Stimulated activated CD8-positive, alpha-beta memory T cell treated with anti-CD3 and anti-CD28 coated beads, Interleukin-2, amount 100 ng/mL, for 48 hours (primary cell): ENCODE data around the gene CDC6.
"Not testable (repeated sequence)": the region's sequence is repeated elsewhere in the genome, so short reads cannot be mapped to it uniquely, and the experiment has no call there.

Source experiments
- DNase-seq, 2 donors: peaks; one replicate each; pipeline ENCODE4 v3.0.0-alpha.2; 2020; ENCODE audit warnings: low read depth in 2 of 2

CDC6 gene

GRCh38 chr17:40286473-40286872, 1.2 kb upstream of the CDC6 start:
- DNase-seq: no peak

- DNase-seq: no peak
These were observed 553 bp upstream of the CDC6 start for GRCh38 chr17:40287159-40287493.

DNA sequence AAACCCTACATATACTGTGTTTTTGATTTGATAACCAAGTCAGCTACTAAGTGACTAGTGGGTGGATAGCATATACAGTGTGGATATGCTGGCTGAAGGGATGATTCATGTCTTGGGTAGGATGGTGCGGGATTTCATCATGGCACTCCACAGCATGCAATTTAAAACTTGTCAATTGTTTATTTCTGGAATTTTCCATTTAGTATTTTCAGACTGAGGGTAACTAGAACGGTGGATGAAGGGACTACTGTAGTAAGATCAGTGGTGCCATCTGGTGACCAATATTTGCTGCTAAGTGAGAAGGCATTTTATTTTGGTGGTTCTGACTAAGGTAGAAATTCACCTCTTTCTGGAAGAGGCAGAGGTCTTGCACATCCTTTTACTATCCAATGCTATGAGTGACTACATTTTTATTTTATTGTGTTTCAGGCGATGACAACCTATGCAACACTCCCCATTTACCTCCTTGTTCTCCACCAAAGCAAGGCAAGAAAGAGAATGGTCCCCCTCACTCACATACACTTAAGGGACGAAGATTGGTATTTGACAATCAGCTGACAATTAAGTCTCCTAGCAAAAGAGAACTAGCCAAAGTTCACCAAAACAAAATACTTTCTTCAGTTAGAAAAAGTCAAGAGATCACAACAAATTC, 3.1 kb downstream of the CDC6 start:
- DNase-seq: no peak

- no peak for DNase-seq
These were observed 3.6 kb downstream of the CDC6 start for GRCh38 chr17:40291281-40291664.

DNA sequence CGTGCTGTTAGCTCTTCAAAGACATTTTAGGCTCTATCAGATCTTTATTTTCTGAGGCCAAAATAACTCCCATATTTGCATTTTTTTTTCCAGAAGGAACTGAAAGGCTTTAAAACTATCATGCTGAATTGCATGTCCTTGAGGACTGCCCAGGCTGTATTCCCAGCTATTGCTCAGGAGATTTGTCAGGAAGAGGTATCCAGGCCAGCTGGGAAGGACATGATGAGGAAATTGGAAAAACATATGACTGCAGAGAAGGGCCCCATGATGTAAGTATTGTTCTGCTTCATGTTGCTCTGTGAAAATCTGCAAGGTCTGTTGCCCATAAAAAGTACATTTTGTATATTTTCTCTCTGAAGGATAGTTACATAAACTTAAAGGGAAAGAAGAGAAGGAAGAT, 5.7 kb downstream of the CDC6 start:
- no peak for DNase-seq

DNA sequence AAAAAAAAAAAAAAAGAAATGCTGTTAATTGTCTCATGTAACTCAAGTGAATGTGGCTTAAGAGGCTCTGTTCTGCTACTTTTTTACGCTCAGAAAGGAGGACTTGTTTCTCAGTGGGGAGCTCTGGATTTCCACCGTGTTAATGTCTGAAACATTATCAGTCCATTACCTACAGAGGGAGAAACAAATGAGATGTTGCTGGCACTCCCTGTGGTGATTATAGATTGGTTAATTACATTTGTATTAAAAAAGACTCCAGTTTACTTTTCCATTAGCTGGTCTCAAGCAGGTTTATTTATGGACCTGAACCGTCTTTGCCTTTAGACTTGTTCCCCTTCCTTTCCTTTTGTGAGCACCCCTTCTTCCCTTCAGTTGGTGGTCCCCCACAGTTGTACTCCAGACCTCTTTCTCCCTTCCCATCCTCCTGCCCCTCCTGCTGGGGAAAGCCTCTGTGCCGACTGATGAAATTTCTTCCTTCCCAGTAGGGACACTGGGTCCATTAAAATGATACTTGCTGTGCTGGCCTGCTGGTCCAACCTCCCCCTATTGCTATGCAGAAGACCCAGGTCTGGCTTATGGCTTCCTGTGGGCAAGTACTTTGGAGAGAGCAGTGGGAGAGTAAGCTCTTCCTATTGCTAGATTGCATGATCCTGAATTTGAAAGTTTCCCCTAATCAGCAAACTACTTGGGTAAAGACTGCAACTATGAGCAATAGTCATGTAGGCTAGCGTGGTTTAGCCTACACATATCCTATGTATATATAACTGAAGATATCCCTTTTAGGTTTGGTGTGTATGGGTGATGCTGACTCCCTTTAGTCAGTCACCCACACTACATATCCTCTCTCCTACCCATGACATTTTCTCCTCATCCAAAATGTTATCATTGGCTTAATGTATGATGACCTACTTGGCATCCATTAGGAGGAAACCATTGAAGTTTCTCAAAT, 8.1 kb downstream of the CDC6 start:
- DNase-seq: no peak

DNA sequence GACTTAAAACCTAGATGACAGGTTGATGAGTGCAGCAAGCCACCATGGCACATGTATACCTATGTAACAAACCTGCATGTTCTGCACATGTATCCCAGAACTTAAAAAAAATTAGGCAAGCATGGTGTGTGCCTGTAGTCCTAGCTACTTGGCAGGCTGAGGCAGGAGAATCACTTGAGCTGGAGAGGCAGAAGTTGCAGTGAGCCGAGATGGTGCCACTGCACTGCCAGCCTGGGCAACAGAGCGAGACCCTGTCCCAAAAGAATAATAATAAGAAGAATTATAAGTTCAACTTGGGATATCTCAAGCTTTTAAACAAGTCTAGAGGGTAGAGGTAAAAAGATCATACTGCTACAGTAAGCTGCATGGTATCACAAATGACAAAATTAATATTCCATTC, 9.8 kb downstream of the CDC6 start:
- DNase-seq: no peak

GRCh38 chr17:40298726-40299125, 11.0 kb downstream of the CDC6 start:
- no peak for DNase-seq

GRCh38 chr17:40299159-40299757, 11.6 kb downstream of the CDC6 start:
- DNase-seq: not testable (repeated sequence)

- no peak for DNase-seq
These were observed 13.6 kb downstream of the CDC6 start for GRCh38 chr17:40301315-40301714.

DNA sequence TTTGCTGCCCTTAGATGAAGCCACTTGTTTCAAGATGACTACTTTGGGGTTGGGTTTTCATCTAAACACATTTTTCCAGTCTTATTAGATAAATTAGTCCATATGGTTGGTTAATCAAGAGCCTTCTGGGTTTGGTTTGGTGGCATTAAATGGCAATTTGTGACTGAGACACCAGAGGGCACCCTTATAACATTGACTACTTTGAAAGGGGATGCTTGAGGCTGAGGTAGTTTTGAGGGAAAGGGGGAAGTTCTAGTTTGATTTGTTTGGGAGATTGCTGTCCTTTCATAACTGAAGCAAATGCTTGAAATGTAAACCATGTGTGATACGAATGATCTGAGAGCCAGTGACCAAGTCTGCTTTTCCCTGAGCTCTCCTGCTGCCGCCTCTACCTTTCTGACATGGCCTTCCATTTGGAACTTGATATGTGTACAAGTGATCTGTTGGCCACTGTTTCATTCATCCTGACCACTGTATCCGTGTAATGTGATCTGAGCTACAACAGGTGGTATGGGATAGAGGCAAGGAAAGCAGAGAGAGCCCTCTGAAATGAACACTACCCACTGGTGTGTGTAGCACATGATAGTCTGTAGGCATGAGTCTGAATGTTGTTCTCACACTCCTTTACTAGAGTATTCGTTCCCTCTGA, 15.5 kb downstream of the CDC6 start:
- no peak for DNase-seq

DNA sequence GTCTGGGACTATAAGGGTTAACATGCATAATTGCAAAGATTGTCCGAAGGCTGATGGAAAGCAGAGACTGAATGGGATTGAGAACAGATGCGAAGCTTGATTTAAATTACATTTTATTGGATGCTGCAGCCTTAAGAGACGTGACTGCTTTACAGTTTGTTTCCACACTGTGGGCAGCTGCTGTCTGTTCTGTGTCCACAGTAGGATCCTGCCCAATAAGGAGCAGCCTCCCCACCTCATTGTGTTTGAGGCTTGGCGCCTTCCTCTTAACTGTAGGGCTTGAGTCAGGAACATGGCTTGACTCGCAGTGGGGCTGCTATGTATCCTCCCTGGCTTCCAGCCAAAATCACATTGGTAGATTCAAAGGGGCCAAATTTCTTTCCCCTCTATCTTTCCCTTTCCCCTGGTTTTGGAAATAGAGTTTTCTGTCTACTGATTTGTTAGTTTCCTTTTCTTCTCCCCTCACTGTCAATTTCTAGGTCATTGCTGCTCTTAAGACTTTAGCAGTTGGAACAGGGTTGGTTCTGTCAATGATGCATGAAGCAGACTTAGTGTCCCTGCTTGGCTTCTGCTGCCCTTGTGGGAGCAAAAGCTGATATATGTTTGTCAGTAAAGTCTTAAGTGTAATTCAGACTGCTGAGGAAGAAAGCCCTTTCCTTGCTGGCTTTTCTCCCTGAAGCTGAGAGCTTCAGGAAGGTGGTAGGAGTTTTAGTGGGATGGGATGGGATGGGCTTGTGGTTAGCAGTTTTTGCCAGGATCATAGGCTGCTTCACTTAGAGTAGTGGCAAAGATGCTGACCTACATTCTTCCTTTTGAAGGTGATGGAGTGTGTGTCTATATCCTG, 16.3 kb downstream of the CDC6 start:
- no peak for DNase-seq

- DNase-seq: not testable (repeated sequence)
These were observed 16.8 kb downstream of the CDC6 start for GRCh38 chr17:40304552-40304863.

DNA sequence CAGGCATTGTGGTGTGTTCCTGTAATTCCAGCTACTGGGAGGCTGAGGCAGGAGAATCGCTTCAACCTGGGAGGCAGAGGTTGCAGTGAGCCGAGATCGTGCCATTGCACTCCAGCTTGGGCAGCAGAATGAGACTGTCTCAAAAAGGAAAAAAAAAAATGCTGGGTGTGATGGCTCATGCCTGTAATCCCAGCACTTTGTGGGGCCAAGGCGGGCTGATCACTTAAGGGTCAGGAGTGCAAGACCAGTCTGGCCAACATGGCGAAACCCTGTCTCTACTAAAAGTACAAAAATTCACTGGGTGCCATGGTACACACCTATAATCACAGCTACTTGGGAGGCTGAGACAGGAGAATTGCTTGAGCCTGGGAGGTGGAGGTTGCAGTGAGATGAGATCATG, 17.2 kb downstream of the CDC6 start:
- DNase-seq: not testable (repeated sequence)

- DNase-seq: no peak
These were observed 18.7 kb downstream of the CDC6 start for GRCh38 chr17:40306395-40306794.

GRCh38 chr17:40307001-40307730, 19.5 kb downstream of the CDC6 start:
- no peak for DNase-seq

- no peak for DNase-seq
These were observed 20.1 kb downstream of the CDC6 start for GRCh38 chr17:40307740-40308239.

- no peak for DNase-seq
These were observed 21.6 kb downstream of the CDC6 start, which contains the start of gene RARA for GRCh38 chr17:40309031-40309948. Gene RARA (plus strand): TSS chr17:40309180. CDS start chr17:40331219, 22,039 bp downstream.

DNA sequence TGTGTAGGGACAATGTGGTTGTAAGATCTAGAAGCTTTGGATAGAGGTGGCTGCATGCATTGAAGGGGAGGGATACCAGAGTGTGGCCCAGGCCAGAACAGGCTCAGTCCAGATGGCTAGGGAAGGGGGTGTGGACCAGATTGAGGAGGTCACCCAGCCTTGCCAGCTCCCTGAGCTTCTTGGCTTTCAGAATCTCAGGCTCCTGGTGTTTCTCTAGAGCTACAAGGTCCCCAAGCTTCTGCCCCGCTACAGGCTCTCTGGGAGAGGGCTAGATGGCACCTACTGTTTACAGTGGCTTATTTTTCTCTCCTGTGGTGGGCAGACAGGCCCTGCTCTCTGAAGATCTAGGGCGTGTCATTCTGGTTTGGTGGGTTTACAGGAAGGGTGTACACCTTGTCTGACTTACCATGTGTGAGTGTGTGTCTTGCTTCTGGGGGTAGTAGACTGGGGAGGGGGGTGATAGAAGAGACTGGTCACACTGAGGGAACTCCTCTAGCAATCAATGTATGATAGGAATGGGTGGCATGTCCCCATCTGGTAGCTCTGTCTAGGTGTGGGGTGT, 22.4 kb downstream of the CDC6 start:
- DNase-seq: no peak
